ENCODE data around the gene HDAC4. TPM values are rescaled to one million over a fixed set of nuclear protein-coding genes. Genes with fewer than 3 reads are reported as not detected.
"Not testable (repeated sequence)": the region's sequence is repeated elsewhere in the genome, so short reads cannot be mapped to it uniquely, and the experiment has no call there.

Gene HDAC4
- polyA plus RNA-seq, 3 donors, result 4.4 to 10.9 (median 5.6) TPM

GRCh38 chr2:239073270-239073669, 327.6 kb downstream of the HDAC4 start:
- 90 to 94% (median 92%) methylated on average over 12 of the region's 12 CpGs for WGBS, 3 donors

GRCh38 chr2:239072786-239073185, 328.0 kb downstream of the HDAC4 start:
- H3K27ac ChIP-seq (ENCODE audit: low read depth, low read length), result no peak overlapping the region
- WGBS, 3 donors, result 94 to 98% (median 97%) methylated on average over 14 of the region's 14 CpGs

More at GRCh38 chr2:239073270-239073669, 327.6 kb downstream of the HDAC4 start:
- H3K27ac ChIP-seq (ENCODE audit: low read depth, low read length), result no peak overlapping the region

- 93 to 96% (median 94%) methylated on average over 9 of the region's 9 CpGs for WGBS, 3 donors
- no peak overlapping the region for H3K27ac ChIP-seq (ENCODE audit: low read depth, low read length)
Observed at GRCh38 chr2:239070466-239070865, 330.4 kb downstream of the HDAC4 start.

GRCh38 chr2:239069362-239070333, 331.2 kb downstream of the HDAC4 start:
- H3K27ac ChIP-seq (ENCODE audit: low read depth, low read length), result not testable (repeated sequence)
- 74 to 87% (median 78%) methylated on average over 18 of the region's 18 CpGs for whole genome bisulfite sequencing, 3 donors

- 96% methylated on average over 21 of the region's 21 CpGs for WGBS, 3 donors
- no peak overlapping the region for H3K27ac ChIP-seq (ENCODE audit: low read depth, low read length)
Observed at GRCh38 chr2:239068411-239068810, 332.4 kb downstream of the HDAC4 start.

GRCh38 chr2:239067196-239067865, 333.5 kb downstream of the HDAC4 start:
- WGBS, 3 donors, result 92 to 94% (median 92%) methylated on average over 28 of the region's 28 CpGs
- H3K27ac ChIP-seq (ENCODE audit: low read depth, low read length), result no peak overlapping the region

- H3K27ac ChIP-seq (ENCODE audit: low read depth, low read length), result no peak overlapping the region
- 93% methylated on average over 24 of the region's 24 CpGs for WGBS, 3 donors
Observed at GRCh38 chr2:239066597-239066996, 334.2 kb downstream of the HDAC4 start.

GRCh38 chr2:239065962-239066361, 334.9 kb downstream of the HDAC4 start:
- 92 to 97% (median 92%) methylated on average over 11 of the region's 11 CpGs for WGBS, 3 donors
- no peak overlapping the region for H3K27ac ChIP-seq (ENCODE audit: low read depth, low read length)

GRCh38 chr2:239065537-239065936, 335.3 kb downstream of the HDAC4 start:
- WGBS, 3 donors, result 89 to 92% (median 90%) methylated on average over 11 of the region's 11 CpGs
- no peak overlapping the region for H3K27ac ChIP-seq (ENCODE audit: low read depth, low read length)

GRCh38 chr2:239064891-239065290, 335.9 kb downstream of the HDAC4 start:
- WGBS, 3 donors, result 94 to 96% (median 95%) methylated on average over 21 of the region's 21 CpGs

GRCh38 chr2:239064253-239064652, 336.6 kb downstream of the HDAC4 start:
- 89 to 94% (median 92%) methylated on average over 12 of the region's 12 CpGs for WGBS, 3 donors
- H3K27ac ChIP-seq (ENCODE audit: low read depth, low read length), result no peak overlapping the region

More at GRCh38 chr2:239064891-239065290, 335.9 kb downstream of the HDAC4 start:
- H3K27ac ChIP-seq (ENCODE audit: low read depth, low read length), result no peak overlapping the region

GRCh38 chr2:239062743-239063142, 338.1 kb downstream of the HDAC4 start:
- 92 to 98% (median 95%) methylated on average over 14 of the region's 14 CpGs for WGBS, 3 donors
- no peak overlapping the region for H3K27ac ChIP-seq (ENCODE audit: low read depth, low read length)

- WGBS, 3 donors, result 80 to 85% (median 84%) methylated on average over 30 of the region's 30 CpGs
Observed at GRCh38 chr2:239061824-239062570, 338.8 kb downstream of the HDAC4 start.

GRCh38 chr2:239061121-239061666, 339.6 kb downstream of the HDAC4 start:
- no peak overlapping the region for H3K27ac ChIP-seq (ENCODE audit: low read depth, low read length)
- WGBS, 3 donors, result 87 to 96% (median 93%) methylated on average over 12 of the region's 12 CpGs

More at GRCh38 chr2:239061824-239062570, 338.8 kb downstream of the HDAC4 start:
- H3K27ac ChIP-seq (ENCODE audit: low read depth, low read length), result no peak overlapping the region

GRCh38 chr2:239060676-239061075, 340.1 kb downstream of the HDAC4 start:
- 92 to 95% (median 95%) methylated on average over 21 of the region's 21 CpGs for WGBS, 3 donors
- no peak overlapping the region for H3K27ac ChIP-seq (ENCODE audit: low read depth, low read length)

- 92 to 96% (median 94%) methylated on average over 12 of the region's 12 CpGs for whole genome bisulfite sequencing, 3 donors
- no peak overlapping the region for H3K27ac ChIP-seq (ENCODE audit: low read depth, low read length)
Observed at GRCh38 chr2:239059854-239060253, 341.0 kb downstream of the HDAC4 start.

- H3K27ac ChIP-seq (ENCODE audit: low read depth, low read length), result no peak overlapping the region
- WGBS, 3 donors, result 67 to 93% (median 71%) methylated on average over 8 of the region's 8 CpGs
Observed at GRCh38 chr2:239058766-239059165, 342.1 kb downstream of the HDAC4 start.

- 40 to 65% (median 64%) methylated on average over 2 of the region's 2 CpGs for WGBS, 3 donors
- H3K27ac ChIP-seq (ENCODE audit: low read depth, low read length), result no peak overlapping the region
Observed at GRCh38 chr2:239057533-239057932, 343.3 kb downstream of the HDAC4 start.
